Bone marrow (tissue), 2 donors: ENCODE measurements around the gene AUH.

Source experiments
- DNase-seq, 2 donors: peaks; one replicate each; lab custom pipeline; 2025; lab: John Stamatoyannopoulos, UW

Gene AUH

GRCh38 chr9:91188719-91189590 is 172.8 kb downstream of the AUH start:
- DNase-seq: no peak

GRCh38 chr9:91187965-91188344 is 173.8 kb downstream of the AUH start:
- DNase-seq: no peak

- DNase-seq: no peak
Measured at GRCh38 chr9:91187311-91187964, 174.3 kb downstream of the AUH start.

GRCh38 chr9:91186632-91187108 is 175.0 kb downstream of the AUH start:
- DNase-seq: no peak

GRCh38 chr9:91185193-91185886 is 176.4 kb downstream of the AUH start:
- DNase-seq: no peak

- no peak for DNase-seq
Measured at GRCh38 chr9:91182429-91183225, 179.1 kb downstream of the AUH start.

DNA sequence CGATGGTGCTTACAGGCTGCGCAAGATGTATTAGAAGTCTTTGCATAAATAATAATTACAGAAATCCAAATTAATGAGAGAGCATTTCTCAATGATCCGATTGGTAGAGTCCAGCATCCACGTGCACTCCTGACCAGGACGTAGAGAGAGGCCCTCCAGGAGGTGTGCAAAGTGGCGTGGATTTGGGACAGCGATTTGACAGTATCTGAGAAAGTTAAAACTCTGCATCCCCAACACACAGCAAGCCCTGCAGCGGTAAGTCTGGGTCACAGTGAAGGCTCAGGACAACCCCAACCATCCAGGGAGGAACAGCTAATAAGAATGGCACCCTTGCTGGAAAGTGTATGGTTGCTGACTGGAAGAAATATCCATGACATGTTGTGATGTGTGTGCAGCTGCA is 180.2 kb downstream of the AUH start:
- DNase-seq: no peak

GRCh38 chr9:91180930-91181268 is 180.8 kb downstream of the AUH start:
- no peak for DNase-seq

- no peak for DNase-seq
Measured at GRCh38 chr9:91180240-91180929, 181.3 kb downstream of the AUH start.

GRCh38 chr9:91179237-91180138 is 182.2 kb downstream of the AUH start:
- no peak for DNase-seq

DNA sequence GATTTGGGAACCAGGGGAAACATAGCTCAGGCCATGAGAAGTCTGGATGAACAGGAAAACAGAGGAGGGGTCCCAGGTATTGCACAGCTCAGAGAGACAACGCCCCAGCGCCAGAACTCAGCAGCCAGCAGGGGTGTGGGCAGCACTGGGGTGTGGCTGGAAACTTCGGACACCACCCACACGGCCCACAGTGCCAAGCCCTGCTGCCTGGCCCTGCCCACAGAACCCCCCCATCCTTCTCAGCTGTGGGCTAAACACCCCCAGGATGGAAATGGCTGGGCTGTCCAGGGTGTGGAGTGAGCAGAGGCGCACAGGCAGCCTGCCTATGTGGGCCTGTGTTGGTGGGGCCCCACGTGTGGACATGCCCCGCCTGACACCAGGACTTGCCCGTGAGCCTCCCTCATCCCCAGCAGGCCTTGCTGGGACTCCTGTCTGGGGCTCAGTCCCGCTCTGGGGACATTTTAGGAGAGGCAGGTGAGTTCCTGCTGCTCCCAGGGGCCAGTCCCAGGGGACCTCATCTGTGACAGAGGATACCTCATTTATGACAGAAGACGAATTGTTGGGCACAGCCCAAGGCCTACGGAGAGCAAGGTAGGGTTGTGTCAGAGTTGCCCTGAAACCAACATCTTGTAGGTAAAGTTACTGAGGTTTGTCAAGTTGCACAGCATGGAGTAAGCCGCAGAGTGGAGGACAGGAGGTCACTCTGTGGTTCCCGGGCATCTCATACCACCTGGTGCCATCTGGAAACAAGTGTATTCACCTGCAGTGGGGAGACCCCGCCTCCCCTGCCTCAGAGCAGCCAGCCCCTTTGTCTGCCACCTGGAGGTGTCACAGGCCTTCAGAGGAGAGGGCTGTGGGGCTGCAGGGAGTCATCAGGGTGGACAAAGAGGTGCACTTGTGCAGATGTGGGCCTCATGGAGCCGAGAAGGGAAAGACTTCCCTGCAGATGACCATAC is 183.2 kb downstream of the AUH start:
- DNase-seq: no peak

DNA sequence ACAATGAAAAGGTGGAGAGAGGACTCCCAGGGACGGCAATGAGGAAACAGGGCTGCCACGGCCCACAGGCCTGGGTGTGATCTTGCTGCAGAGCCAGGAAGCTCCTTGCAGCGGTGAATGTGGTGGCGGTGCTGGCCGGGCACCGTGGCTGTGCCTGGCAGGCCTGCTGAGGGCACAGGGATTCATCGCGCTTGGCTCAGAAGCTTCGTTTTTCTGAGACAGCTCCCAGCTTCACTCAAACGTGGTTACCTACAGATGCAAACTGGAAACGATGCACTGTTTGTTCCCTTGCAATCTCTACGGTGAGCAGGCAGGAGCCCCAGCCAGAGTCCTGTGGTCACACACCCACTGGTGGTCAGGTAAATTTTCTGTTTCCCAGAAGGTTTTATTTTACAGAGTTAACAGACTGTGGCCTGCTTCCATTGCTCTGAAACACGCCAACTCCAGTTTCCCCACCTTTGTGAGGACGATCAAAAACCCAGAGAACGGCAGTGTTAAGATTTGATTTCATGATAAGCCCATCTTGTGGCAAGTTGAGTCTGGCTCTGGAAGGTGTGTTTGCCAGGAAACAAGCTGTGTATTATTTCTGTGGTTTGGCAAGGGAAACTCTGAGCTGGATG is 183.9 kb downstream of the AUH start:
- no peak for DNase-seq

DNA sequence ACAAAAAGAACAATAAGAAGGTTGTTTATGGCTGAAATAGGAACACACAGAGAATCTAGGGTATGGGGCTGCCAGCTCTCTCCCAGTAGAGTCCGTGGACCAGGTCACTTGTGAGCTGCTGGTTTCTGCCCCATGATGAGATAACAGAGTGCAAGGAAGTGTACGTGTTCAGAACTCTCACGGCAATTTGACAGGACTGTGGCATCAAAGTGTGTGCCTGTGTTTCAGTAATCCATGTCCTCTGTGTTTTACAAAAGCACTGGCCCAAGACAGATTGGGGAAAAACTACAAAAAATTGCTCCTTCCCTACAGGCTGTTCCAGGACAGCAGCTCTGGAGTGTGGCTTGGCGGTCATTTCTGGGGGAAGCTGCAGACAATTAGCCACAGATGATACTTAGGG is 184.6 kb downstream of the AUH start:
- DNase-seq: no peak

GRCh38 chr9:91176426-91176825 is 185.3 kb downstream of the AUH start:
- DNase-seq: no peak

DNA sequence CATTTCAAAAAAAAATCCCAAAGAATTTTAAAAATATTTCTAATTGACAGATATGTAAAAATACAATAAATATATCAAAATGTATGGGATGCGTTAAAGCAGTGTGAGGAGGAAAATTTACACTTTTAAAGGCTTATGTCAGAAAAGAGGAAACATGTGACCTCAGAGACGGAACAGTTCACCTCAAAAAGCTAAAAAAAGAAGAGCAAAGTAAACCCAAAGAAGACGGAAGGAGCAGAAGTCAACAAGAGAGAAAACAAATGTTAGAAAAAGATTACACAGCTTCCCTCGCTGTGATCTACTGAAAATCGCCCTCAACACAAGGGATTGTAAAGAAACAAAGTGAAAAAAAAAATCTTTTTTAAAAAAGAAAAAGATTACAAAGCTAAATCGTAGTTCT is 186.9 kb downstream of the AUH start:
- DNase-seq: peak in 1 of 2 donors; percentile 84

DNA sequence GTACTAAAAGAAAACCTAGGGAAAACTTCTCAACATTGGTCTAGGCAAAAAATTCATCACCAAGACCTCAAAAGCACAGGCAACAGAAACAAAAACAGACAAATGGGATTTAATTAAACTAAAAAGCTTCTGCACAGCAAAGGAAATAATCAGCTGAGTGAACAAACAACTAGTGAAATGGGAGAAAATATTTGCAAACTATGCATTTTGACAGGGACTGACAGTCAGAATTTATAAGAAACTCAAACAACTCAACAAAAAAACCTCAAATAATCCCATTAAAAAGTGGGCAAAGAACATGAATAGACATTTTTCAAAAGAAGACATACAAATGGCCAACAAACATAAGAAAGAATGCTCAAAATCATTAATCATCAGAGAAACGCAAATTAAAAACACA is 189.4 kb downstream of the AUH start:
- DNase-seq: no peak

- DNase-seq: no peak
Measured at GRCh38 chr9:91170951-91171350, 190.8 kb downstream of the AUH start.

DNA sequence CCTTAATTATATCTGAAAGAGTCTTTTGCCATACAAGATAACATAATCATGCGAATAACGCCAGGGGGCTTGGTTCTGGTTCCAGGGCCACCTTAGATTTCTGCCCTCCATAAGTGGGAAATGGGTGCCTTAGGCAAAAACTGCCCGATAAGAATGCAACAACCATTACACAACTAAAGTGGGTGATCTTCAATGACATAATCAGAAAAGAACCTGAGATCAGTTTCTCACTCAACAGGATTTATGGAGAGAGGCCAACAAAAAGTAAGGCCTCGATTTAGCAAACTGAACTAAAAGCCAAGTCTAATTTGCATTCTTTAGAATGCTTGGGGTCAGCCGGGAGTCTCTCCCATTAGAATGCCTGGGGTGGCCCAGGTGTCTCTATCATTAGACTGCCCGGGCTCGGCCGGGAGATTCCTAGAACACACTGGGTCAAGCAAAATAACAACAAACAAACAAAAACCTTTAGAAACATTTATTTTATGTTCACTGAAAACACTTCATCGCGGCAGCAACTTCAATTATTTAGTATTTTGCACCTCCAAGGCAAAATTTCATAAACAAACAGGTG is 194.8 kb downstream of the AUH start:
- no peak for DNase-seq
